GM10266 (cell line): ENCODE data around the gene CACNG1.

Experiments
- DNase-seq: peaks from one replicate; pipeline ENCODE4 v3.0.0; 2012; ENCODE audit errors: extremely low spot score
- CTCF ChIP-seq: IDR thresholded peaks from 2 replicates; pipeline ENCODE4 v1.5.1; 2012; ENCODE audit warnings: mild to moderate bottlenecking, low read depth; ENCODE audit not compliant: control insufficient read depth, insufficient read depth; ENCODE audit errors: missing control alignments

The CACNG1 gene

GRCh38 chr17:67024736-67025135 is 19.6 kb upstream of the CACNG1 start:
- no peak for DNase-seq
- no peak for TF ChIP-seq CTCF

- DNase-seq, result no peak
- TF ChIP-seq CTCF, result no peak
Observed at GRCh38 chr17:67025216-67025792, 19.1 kb upstream of the CACNG1 start.

- DNase-seq, result no peak
- no peak for TF ChIP-seq CTCF
Observed at GRCh38 chr17:67026341-67026740, 18.0 kb upstream of the CACNG1 start.

- no peak for TF ChIP-seq CTCF
- DNase-seq, result no peak
Observed at GRCh38 chr17:67027031-67027628, 17.2 kb upstream of the CACNG1 start.

GRCh38 chr17:67030641-67031040 is 13.7 kb upstream of the CACNG1 start:
- no peak for DNase-seq
- no peak for TF ChIP-seq CTCF

GRCh38 chr17:67032382-67032781 is 12.0 kb upstream of the CACNG1 start:
- TF ChIP-seq CTCF, result no peak
- no peak for DNase-seq

- no peak for DNase-seq
- no peak for TF ChIP-seq CTCF
Observed at GRCh38 chr17:67032985-67033384, 11.4 kb upstream of the CACNG1 start.
